HS-27A (cell line): ENCODE results near the gene ITGAD.
"Not testable (repeated sequence)": the region's sequence is repeated elsewhere in the genome, so short reads cannot be mapped to it uniquely, and the experiment has no call there.

Experiments
- DNase-seq: peaks from one replicate; pipeline ENCODE4 v3.0.0-alpha.2; 2012; ENCODE audit warnings: low read depth, missing footprints

ITGAD gene

GRCh38 chr16:31403590-31404352 is 10.6 kb downstream of the ITGAD start:
- no peak for DNase-seq

GRCh38 chr16:31404353-31405064 is 11.4 kb downstream of the ITGAD start:
- DNase-seq, result peak; percentile 42

GRCh38 chr16:31407406-31407805 is 14.3 kb downstream of the ITGAD start:
- no peak for DNase-seq

GRCh38 chr16:31409433-31409832 is 16.3 kb downstream of the ITGAD start:
- peak; percentile 53 for DNase-seq

GRCh38 chr16:31410082-31410481 is 16.9 kb downstream of the ITGAD start:
- no peak for DNase-seq

- no peak for DNase-seq
Measured at GRCh38 chr16:31411024-31411844, 18.1 kb downstream of the ITGAD start.

GRCh38 chr16:31412750-31413149 is 19.6 kb downstream of the ITGAD start:
- DNase-seq, result no peak

- no peak for DNase-seq
Measured at GRCh38 chr16:31413381-31413780, 20.2 kb downstream of the ITGAD start.

- no peak for DNase-seq
Measured at GRCh38 chr16:31413943-31414342, 20.8 kb downstream of the ITGAD start.

GRCh38 chr16:31414706-31415105 is 21.6 kb downstream of the ITGAD start:
- no peak for DNase-seq

GRCh38 chr16:31416371-31416770 is 23.2 kb downstream of the ITGAD start:
- no peak for DNase-seq

- DNase-seq, result not testable (repeated sequence)
Measured at GRCh38 chr16:31417036-31417435, 23.9 kb downstream of the ITGAD start.

GRCh38 chr16:31417916-31418315 is 24.8 kb downstream of the ITGAD start:
- DNase-seq, result no peak

GRCh38 chr16:31420037-31420436 is 26.9 kb downstream of the ITGAD start:
- no peak for DNase-seq

GRCh38 chr16:31421587-31421986 is 28.5 kb downstream of the ITGAD start:
- no peak for DNase-seq

GRCh38 chr16:31423241-31423640 is 30.1 kb downstream of the ITGAD start:
- no peak for DNase-seq

GRCh38 chr16:31423801-31424200 is 30.7 kb downstream of the ITGAD start:
- no peak for DNase-seq

- DNase-seq, result no peak
Measured at GRCh38 chr16:31427441-31428278, 34.5 kb downstream of the ITGAD start.

GRCh38 chr16:31428279-31428597 is 35.1 kb downstream of the ITGAD start, which contains the start of gene COX6A2:
Gene COX6A2, minus strand, starts transcription at chr16:31428360. Its CDS starts 35 bp downstream, at chr16:31428325.
- DNase-seq, result no peak

- DNase-seq, result no peak
Measured at GRCh38 chr16:31428638-31429247, 35.6 kb downstream of the ITGAD start.

- no peak for DNase-seq
Measured at GRCh38 chr16:31429314-31429713, 36.2 kb downstream of the ITGAD start.
